Islet precursor cell (in vitro differentiated cells): Measurements from ENCODE around the gene MPG.

Experiments used
- DNase-seq: peaks from one replicate; pipeline ENCODE4 v3.0.0-alpha.2; 2018

Gene MPG

GRCh38 chr16:66309-67182 lies 11.5 kb upstream of the MPG start:
- DNase-seq = no peak

- DNase-seq = no peak
Observed at GRCh38 chr16:67183-67791, 10.7 kb upstream of the MPG start.

GRCh38 chr16:67884-68789 lies 9.9 kb upstream of the MPG start:
- DNase-seq = no peak

- DNase-seq = no peak
Observed at GRCh38 chr16:69181-69580, 8.8 kb upstream of the MPG start.

- no peak for DNase-seq
Observed at GRCh38 chr16:71210-71539, 6.8 kb upstream of the MPG start.

GRCh38 chr16:71540-72401 lies 6.3 kb upstream of the MPG start:
- DNase-seq = peak; percentile 97

- DNase-seq = peak; percentile 85
Observed at GRCh38 chr16:72561-73548, 5.2 kb upstream of the MPG start, which contains the start of gene RHBDF1. RHBDF1 (minus strand) TSS chr16:72631; CDS start chr16:65015, 7,616 bp downstream.

- DNase-seq = no peak
Observed at GRCh38 chr16:74051-74746, 3.8 kb upstream of the MPG start.

- no peak for DNase-seq
Observed at GRCh38 chr16:74747-75334, 3.2 kb upstream of the MPG start.

- peak; percentile 84 for DNase-seq
Observed at GRCh38 chr16:75580-76501, 2.2 kb upstream of the MPG start.

- DNase-seq = no peak
Observed at GRCh38 chr16:76535-77272, 1.3 kb upstream of the MPG start.

- DNase-seq = peak; percentile 86
Observed at GRCh38 chr16:77273-77806, 685 bp upstream of the MPG start.

- DNase-seq = no peak
Observed at GRCh38 chr16:78444-79150, 572 bp downstream of the MPG start.

GRCh38 chr16:79151-80054 lies 1.4 kb downstream of the MPG start:
- no peak for DNase-seq

GRCh38 chr16:83060-83603 lies 5.1 kb downstream of the MPG start:
- DNase-seq = no peak
